Gastrocnemius medialis (tissue), 4 donors: ENCODE data around the gene ZRANB3. TPM values are rescaled to one million over a fixed set of nuclear protein-coding genes. Genes with fewer than 3 reads are reported as not detected.
"Not testable (repeated sequence)": the region's sequence is repeated elsewhere in the genome, so short reads cannot be mapped to it uniquely, and the experiment has no call there.

Source experiments
- ATAC-seq, 2 donors: fragments of 150-250 bp; one replicate each; pipeline ENCODE4 v1.9.1; 2016
- DNase-seq, 2 donors: peaks; one replicate each; pipeline ENCODE4 v3.0.0-alpha.2; 2019
- H3K27ac ChIP-seq, 4 donors: fragments of 200-600 bp; sonication (generic); 1 replicate in 1 of 4; 2 replicates in 3 of 4; pipeline ENCODE4 v1.5.1; 2016 to 2018; ENCODE audit warnings: mild to moderate bottlenecking in 2 of 4, moderate library complexity in 1 of 4
- H3K27me3 ChIP-seq, 3 donors: fragments of 200-600 bp; sonication (generic) in 2 of 3; 1 replicate in 1 of 3; 2 replicates in 2 of 3; pipeline versions ENCODE4 v1.5.1 to v1.6.0; 2016 to 2019; ENCODE audit warnings: mild to moderate bottlenecking in 1 of 3, moderate library complexity in 1 of 3
- H3K36me3 ChIP-seq, 2 donors: fragments of 200-600 bp; sonication (generic) in 1 of 2; one replicate each; pipeline ENCODE4 v1.5.1; 2017 to 2018
- H3K4me1 ChIP-seq, 2 donors: fragments of 200-600 bp; sonication (generic) in 1 of 2; one replicate each; pipeline ENCODE4 v1.5.1; 2016 to 2017; ENCODE audit warnings: mild to moderate bottlenecking in 2 of 2
- H3K4me3 ChIP-seq, 4 donors: fragments of 200-600 bp; sonication (generic) in 3 of 4; 1 replicate in 1 of 4; 2 replicates in 3 of 4; pipeline ENCODE4 v1.5.1; 2016 to 2019; ENCODE audit warnings: mild to moderate bottlenecking in 2 of 4
- H3K9me3 ChIP-seq, 3 donors: fragments of 200-600 bp; sonication (generic) in 2 of 3; 1 replicate in 1 of 3; 2 replicates in 2 of 3; pipeline ENCODE4 v1.5.1; 2016 to 2019
- POLR2A ChIP-seq, 2 donors: fragments of 450-650 bp; IDR thresholded peaks; one replicate each; pipeline ENCODE4 v1.6.1; 2017; ENCODE audit warnings: antibody characterized with exemption in 2 of 2, mild to moderate bottlenecking in 2 of 2, moderate library complexity in 2 of 2
- in situ Hi-C, 4 donors: fragments of 200-750 bp; cut with MboI; loops; one replicate each; pipeline versions ENCODE4 v1.15.0 to v1.8.0; 2017; ENCODE audit warnings: low sequenced_read_pairs in 4 of 4
- intact Hi-C: fragments of 100-400 bp; cut with DNase I; formaldehyde crosslinking; loops from one replicate; pipeline ENCODE4 v1.15.1; 2023; ENCODE audit warnings: low total_unique reads
- total RNA-seq, 4 donors: library from RNA; depleted of rRNA; stranded (reverse); fragments of >200 nt; gene quantifications; one replicate each; pipeline versions ENCODE4 v1.1.0 to v1.2.3, GENCODE V29; 2016
- TF ChIP-seq, protein P1 (sequence below), 5 experiments: fragments of 450-650 bp in 3 of 5; fragments of 200-600 bp in 2 of 5; sonication (generic) in 2 of 5; IDR thresholded peaks in 4 of 5; conservative IDR thresholded peaks in 1 of 5; 1 replicate in 4 of 5; 2 replicates in 1 of 5; pipeline ENCODE4 v1.5.1; 2016 to 2019; ENCODE audit warnings: antibody characterized with exemption in 5 of 5, mild to moderate bottlenecking in 3 of 5, moderate library complexity in 3 of 5

The ZRANB3 gene
- total RNA-seq, 4 donors from 2014 or later: 1.9 to 4.8 (median 2.9) TPM

DNA sequence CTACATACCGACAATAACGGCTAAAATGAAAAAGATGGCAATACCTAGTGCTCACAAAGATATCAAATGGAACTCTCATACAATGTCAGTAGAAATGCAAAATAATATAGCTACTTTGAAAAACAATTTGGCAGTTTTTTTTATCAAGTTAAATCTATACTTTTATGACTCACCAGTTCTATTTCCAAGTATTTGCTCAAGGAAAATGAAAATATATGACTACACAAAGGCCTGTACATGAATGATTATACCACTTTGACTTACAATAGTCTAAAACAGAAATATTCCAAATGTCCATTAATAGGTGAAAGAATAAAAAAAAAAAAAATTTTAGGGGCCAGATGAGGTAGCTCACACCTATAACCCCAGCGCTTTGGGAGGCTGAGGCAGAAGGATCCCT lies 219.8 kb downstream of the ZRANB3 start:
- intact Hi-C loops (no loop called here), in situ Hi-C loops (no loop called here)
- Histone ChIP-seq H3K27ac (no peak overlapping the region), H3K4me1 (no peaks in the 10 kb centered on the region), H3K36me3 (peaks cover 0 to 3% of the 10 kb centered on the region in 2 donors), H3K9me3 (no peaks in the 10 kb centered on the region), H3K27me3 (no peaks in the 10 kb centered on the region), H3K4me3 (no peak overlapping the region)
- ATAC-seq: no peak
- no peak for DNase-seq
- TF ChIP-seq, protein P1, sequence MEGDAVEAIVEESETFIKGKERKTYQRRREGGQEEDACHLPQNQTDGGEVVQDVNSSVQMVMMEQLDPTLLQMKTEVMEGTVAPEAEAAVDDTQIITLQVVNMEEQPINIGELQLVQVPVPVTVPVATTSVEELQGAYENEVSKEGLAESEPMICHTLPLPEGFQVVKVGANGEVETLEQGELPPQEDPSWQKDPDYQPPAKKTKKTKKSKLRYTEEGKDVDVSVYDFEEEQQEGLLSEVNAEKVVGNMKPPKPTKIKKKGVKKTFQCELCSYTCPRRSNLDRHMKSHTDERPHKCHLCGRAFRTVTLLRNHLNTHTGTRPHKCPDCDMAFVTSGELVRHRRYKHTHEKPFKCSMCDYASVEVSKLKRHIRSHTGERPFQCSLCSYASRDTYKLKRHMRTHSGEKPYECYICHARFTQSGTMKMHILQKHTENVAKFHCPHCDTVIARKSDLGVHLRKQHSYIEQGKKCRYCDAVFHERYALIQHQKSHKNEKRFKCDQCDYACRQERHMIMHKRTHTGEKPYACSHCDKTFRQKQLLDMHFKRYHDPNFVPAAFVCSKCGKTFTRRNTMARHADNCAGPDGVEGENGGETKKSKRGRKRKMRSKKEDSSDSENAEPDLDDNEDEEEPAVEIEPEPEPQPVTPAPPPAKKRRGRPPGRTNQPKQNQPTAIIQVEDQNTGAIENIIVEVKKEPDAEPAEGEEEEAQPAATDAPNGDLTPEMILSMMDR (IDR thresholded peaks at IDR 0.05 in 4 of 5, conservative IDR thresholded peaks at IDR 0.05 in 1 of 5): no peak
- no peak for TF ChIP-seq POLR2A (IDR thresholded peaks at IDR 0.05)

DNA sequence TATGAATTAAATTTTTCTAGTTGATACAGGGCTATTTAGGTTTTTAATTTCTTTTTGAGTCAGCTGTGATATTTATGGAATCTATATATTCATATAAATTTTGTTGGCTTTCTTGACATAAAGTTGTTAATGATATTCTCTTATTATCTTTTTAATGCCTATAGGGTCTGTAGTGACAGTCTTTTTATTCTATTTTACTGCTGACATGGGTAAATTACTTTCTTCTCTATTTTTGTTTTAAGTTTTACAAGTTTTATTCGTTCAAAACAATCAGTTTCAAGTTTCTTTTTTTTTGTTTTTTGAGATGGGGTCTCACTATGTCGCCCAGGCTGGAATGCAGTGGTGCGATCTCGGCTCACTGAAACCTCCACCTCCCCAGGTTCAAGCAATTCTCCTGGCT lies 226.3 kb downstream of the ZRANB3 start:
- DNase-seq (no peak), ATAC-seq (no peak)
- TF ChIP-seq, protein P1 (IDR thresholded peaks at IDR 0.05 in 4 of 5, conservative IDR thresholded peaks at IDR 0.05 in 1 of 5): no peak
- TF ChIP-seq POLR2A (IDR thresholded peaks at IDR 0.05): no peak
- intact Hi-C loops: no loop called here
- in situ Hi-C loops: no loop called here
- Histone ChIP-seq H3K4me3 (no peak overlapping the region), H3K4me1 (no peaks in the 10 kb centered on the region), H3K9me3 (no peaks in the 10 kb centered on the region), H3K27me3 (no peaks in the 10 kb centered on the region), H3K36me3 (no peaks in the 10 kb centered on the region), H3K27ac (no peak overlapping the region)

DNA sequence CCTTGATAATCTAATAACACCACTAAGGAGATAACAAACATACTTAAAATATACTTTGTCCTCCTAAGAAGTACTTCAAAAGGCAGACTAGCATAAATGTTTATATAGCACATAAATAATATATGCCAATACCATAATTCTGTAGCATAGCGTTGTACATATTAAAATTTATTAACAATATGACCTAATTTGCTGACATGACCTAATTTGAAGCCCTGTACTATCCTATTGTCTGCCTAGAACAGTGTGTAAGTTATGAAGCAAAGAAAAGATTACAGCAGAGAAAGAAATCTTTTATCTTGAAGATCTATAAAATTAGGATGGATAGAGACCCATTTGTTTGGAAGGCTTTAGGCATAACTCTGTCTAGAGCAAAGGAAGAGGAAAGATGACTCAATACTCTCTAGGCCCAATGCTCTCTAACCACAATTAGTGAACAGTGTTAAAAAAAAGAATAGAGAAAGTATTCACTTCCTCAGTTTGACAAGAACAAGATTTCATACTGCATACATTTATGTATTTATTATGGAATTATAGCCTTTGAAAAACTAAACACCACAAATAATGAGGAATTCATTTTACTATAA lies 231.3 kb downstream of the ZRANB3 start:
- Histone ChIP-seq H3K27ac (no peak overlapping the region), H3K9me3 (no peaks in the 10 kb centered on the region), H3K27me3 (no peaks in the 10 kb centered on the region), H3K36me3 (peaks cover 0 to 12% of the 10 kb centered on the region in 2 donors), H3K4me1 (no peaks in the 10 kb centered on the region), H3K4me3 (no peak overlapping the region)
- no peak for ATAC-seq
- intact Hi-C loops (no loop called here), in situ Hi-C loops (no loop called here)
- DNase-seq: no peak
- TF ChIP-seq POLR2A (IDR thresholded peaks at IDR 0.05): no peak
- TF ChIP-seq, protein P1 (IDR thresholded peaks at IDR 0.05 in 4 of 5, conservative IDR thresholded peaks at IDR 0.05 in 1 of 5): no peak

DNA sequence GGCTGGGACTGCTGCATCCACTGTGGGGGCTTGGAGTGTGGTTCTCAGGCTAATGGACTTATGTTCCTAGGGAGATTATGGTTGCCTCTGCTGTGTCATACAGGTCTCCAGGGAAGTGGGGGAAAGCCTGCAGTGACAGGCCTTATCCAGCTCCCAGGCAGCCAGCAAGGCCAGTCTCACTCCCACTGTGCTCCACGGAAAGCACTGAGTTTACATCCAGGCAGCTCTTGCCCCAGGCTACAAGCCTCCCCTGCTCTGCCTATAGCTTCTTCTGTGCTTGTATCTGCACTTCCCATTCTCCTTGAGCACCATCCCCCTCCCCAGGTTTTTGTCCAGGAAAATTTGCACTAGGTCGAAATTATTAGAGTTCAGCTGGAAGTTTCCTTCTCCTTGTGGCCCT lies 231.9 kb downstream of the ZRANB3 start:
- Histone ChIP-seq H3K27me3 (no peaks in the 10 kb centered on the region), H3K4me3 (no peak overlapping the region), H3K27ac (no peak overlapping the region), H3K36me3 (peaks cover 0 to 12% of the 10 kb centered on the region in 2 donors), H3K9me3 (no peaks in the 10 kb centered on the region), H3K4me1 (no peaks in the 10 kb centered on the region)
- DNase-seq (no peak), ATAC-seq (no peak)
- intact Hi-C loops: no loop called here
- in situ Hi-C loops: no loop called here
- no peak for TF ChIP-seq POLR2A (IDR thresholded peaks at IDR 0.05)
- TF ChIP-seq, protein P1 (IDR thresholded peaks at IDR 0.05 in 4 of 5, conservative IDR thresholded peaks at IDR 0.05 in 1 of 5): no peak

DNA sequence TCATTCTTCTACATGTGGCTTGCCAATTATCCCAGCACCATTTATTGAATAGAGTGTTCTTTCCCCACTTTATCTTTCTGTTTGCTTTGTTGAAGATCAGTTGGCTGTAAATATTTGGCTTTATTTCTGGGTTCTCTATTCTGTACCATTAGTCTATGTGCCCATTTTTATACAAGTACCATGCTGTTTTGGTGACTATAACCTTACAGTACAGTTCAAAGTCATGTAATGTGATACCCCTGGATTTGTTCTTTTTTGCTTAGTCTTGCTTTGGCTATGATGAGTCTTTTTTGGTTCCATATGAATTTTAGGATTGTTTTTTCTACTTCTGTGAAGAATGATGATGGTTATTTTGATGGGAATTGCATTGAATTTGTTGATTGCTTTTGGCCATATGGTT lies 243.9 kb downstream of the ZRANB3 start:
- H3K27ac ChIP-seq, intact Hi-C loops, DNase-seq, H3K4me3 ChIP-seq, in situ Hi-C loops, H3K27me3 ChIP-seq, H3K36me3 ChIP-seq, H3K9me3 ChIP-seq, ATAC-seq, H3K4me1 ChIP-seq: not testable (repeated sequence)
